ENCODE measurements around the gene SHOX. TPM values are rescaled to one million over a fixed set of nuclear protein-coding genes. Genes with fewer than 3 reads are reported as not detected.

Gene SHOX
- total RNA-seq, 1 experiment from 2014 or later = not detected

DNA sequence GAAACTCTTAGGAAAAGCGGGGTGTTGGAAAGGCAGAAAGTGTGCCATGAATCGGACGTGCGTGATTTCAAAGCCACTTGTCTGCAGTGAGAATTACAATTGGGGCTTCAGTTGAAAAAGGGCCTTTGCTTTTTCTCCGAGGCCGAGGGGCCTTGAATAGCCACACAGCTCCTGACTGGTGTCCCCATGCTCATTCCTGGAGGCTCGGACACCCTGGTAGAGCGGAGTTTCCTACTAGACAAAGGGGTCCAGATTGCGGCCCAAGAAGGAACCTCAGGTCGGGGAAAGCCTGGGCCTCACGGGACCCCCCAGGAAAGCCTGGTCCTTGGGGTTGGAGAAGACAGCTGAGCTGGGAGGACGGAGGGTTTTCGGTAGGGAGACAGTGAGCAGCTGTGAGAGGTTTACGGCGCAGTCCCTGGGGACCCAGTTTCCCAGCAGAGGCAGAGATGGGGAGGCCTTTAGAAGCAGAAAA lies 3.0 kb upstream of the SHOX start:
- no peak for DNase-seq (ENCODE audit: low read depth, low spot score)
- BruUV-seq (replicated peaks) = no TSS peak
- H3K79me2 ChIP-seq (ENCODE audit: insufficient read depth, low read length) = no peaks in the 10 kb centered on the region
- no peaks in the 10 kb centered on the region for H3K27me3 ChIP-seq (ENCODE audit: insufficient read depth, low read length)
- no peak overlapping the region for H2AFZ ChIP-seq (ENCODE audit: low read depth, low read length, poor library complexity, severe bottlenecking)
- H3K27ac ChIP-seq (ENCODE audit: low read depth, low read length) = no peak overlapping the region
- ATAC-seq = no peak
- H3K9ac ChIP-seq (ENCODE audit: low read length) = no peak overlapping the region
- POLR2A ChIA-PET = no interaction called here
- no peak overlapping the region for H3K4me3 ChIP-seq (replicated peaks in 1 of 2; ENCODE audit: low read depth in 1 of 2, low read length in 2 of 2)
- no peak for TF ChIP-seq ELF1 (IDR thresholded peaks at IDR 0.05; ENCODE audit: borderline replicate concordance, low read depth)
- TF ChIP-seq YY1 (IDR thresholded peaks at IDR 0.05; ENCODE audit: extremely low read depth, insufficient replicate concordance, low read depth, low read length) = no peak
- TF ChIP-seq RAD21 (IDR thresholded peaks at IDR 0.05; ENCODE audit: low read depth) = no peak
- TF ChIP-seq FOSL1 (IDR thresholded peaks at IDR 0.05; ENCODE audit: low read depth) = no peak
- TF ChIP-seq EGR1 (IDR thresholded peaks at IDR 0.05; ENCODE audit: low read depth) = no peak
- no peak for TF ChIP-seq CEBPB (IDR thresholded peaks at IDR 0.05; ENCODE audit: low read depth)
- no peak for TF ChIP-seq ZFX (IDR thresholded peaks at IDR 0.05)
- TF ChIP-seq MAX (IDR thresholded peaks at IDR 0.05) = no peak
- no peak for TF ChIP-seq CBX3 (IDR thresholded peaks at IDR 0.05; ENCODE audit: low read depth)
- no peak for TF ChIP-seq EZH2phosphoT487 (IDR thresholded peaks at IDR 0.05; ENCODE audit: borderline replicate concordance)
- no peak for TF ChIP-seq ZNF274 (IDR thresholded peaks at IDR 0.05; ENCODE audit: low read depth, low read length)
- no peak for TF ChIP-seq ATF3 (IDR thresholded peaks at IDR 0.05)
- TF ChIP-seq, protein P1, sequence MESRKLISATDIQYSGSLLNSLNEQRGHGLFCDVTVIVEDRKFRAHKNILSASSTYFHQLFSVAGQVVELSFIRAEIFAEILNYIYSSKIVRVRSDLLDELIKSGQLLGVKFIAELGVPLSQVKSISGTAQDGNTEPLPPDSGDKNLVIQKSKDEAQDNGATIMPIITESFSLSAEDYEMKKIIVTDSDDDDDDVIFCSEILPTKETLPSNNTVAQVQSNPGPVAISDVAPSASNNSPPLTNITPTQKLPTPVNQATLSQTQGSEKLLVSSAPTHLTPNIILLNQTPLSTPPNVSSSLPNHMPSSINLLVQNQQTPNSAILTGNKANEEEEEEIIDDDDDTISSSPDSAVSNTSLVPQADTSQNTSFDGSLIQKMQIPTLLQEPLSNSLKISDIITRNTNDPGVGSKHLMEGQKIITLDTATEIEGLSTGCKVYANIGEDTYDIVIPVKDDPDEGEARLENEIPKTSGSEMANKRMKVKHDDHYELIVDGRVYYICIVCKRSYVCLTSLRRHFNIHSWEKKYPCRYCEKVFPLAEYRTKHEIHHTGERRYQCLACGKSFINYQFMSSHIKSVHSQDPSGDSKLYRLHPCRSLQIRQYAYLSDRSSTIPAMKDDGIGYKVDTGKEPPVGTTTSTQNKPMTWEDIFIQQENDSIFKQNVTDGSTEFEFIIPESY (IDR thresholded peaks at IDR 0.05; ENCODE audit: extremely low read depth, insufficient replicate concordance, low read length) = no peak
- no peak for TF ChIP-seq SRF (IDR thresholded peaks at IDR 0.05; ENCODE audit: low read depth)
- intact Hi-C loops (cut with micrococcal nuclease) = no loop called here
- H3K36me3 ChIP-seq (ENCODE audit: control insufficient read depth in 1 of 2, insufficient read depth in 2 of 2, low read length in 2 of 2) = no peaks in the 10 kb centered on the region
- no peaks in the 10 kb centered on the region for H4K20me1 ChIP-seq (ENCODE audit: insufficient read depth)
- no peaks in the 10 kb centered on the region for H3K9me2 ChIP-seq (ENCODE audit: insufficient read depth)
- CTCF ChIA-PET = no interaction called here
- H3K4me2 ChIP-seq (ENCODE audit: low read length) = no peak overlapping the region
- no peaks in the 10 kb centered on the region for H3K9me3 ChIP-seq (ENCODE audit: control insufficient read depth in 1 of 2, insufficient read depth in 1 of 2, low read depth in 1 of 2, low read length in 2 of 2)
- no peaks in the 10 kb centered on the region for H3K4me1 ChIP-seq (ENCODE audit: control insufficient read depth in 1 of 2, insufficient read depth in 2 of 2, low read length in 2 of 2)
- RAD21 ChIA-PET (ENCODE audit: low non-redundant PET in 1 of 2, low total read pairs in 2 of 2, uncharacterized antibody in 2 of 2, unreplicated experiment in 2 of 2) = no interaction called here
